Panc1 (cell line): ENCODE data around the gene SARNP. TPM values are rescaled to one million over a fixed set of nuclear protein-coding genes. Genes with fewer than 3 reads are reported as not detected.

Source experiments
- ATAC-seq: fragments of 200-7000 bp; cut with Tn5 transposase; 2 replicates; pipeline ENCODE4 v1.9.1; 2020; ENCODE audit warnings: mild to moderate bottlenecking, moderate library complexity
- BruUV-seq: library from RNA; stranded (reverse); fragments of 400-500 nt; replicated peaks from 2 replicates; lab custom pipeline; 2021; lab: Mats Ljungman, UMichigan
- CTCF ChIA-PET: fragments of 300-600 bp; sonication (Branson Sonifier 250); formaldehyde crosslinking; loops from one replicate; lab custom pipeline; 2022; ENCODE audit warnings: antibody characterized with exemption; lab: Charles Lee
- POLR2A ChIA-PET: fragments of 300-600 bp; sonication (Branson Sonifier 250); formaldehyde crosslinking; loops from one replicate; lab custom pipeline; 2022; ENCODE audit warnings: antibody characterized with exemption; lab: Charles Lee
- DNase-seq: peaks from one replicate; pipeline ENCODE4 v3.0.0-alpha.2; 2010; ENCODE audit warnings: low read depth, low spot score
- H3K27ac ChIP-seq: 2 replicates; pipeline ENCODE4 v1.5.1; 2011; ENCODE audit warnings: mild to moderate bottlenecking, low read length, inconsistent platforms
- H3K27me3 ChIP-seq: fragments of 200-500 bp; sonication (Bioruptor generic); 2 replicates; pipeline ENCODE4 v1.6.0; 2014; ENCODE audit warnings: low read length, inconsistent platforms; ENCODE audit not compliant: control insufficient read depth, insufficient read depth
- H3K36me3 ChIP-seq: fragments of 200-500 bp; sonication (Bioruptor generic); 2 replicates; pipeline ENCODE4 v1.5.1; 2014; ENCODE audit warnings: inconsistent platforms, mild to moderate bottlenecking, low read length, moderate library complexity; ENCODE audit not compliant: control insufficient read depth, insufficient read depth
- H3K4me1 ChIP-seq: 2 replicates; pipeline ENCODE4 v1.5.1; 2011; ENCODE audit warnings: inconsistent platforms, mild to moderate bottlenecking, low read length, moderate library complexity; ENCODE audit not compliant: control insufficient read depth, insufficient read depth
- H3K4me3 ChIP-seq, 2 experiments: 2 replicates each; pipeline ENCODE4 v1.5.1; 2011 to 2012; ENCODE audit warnings: low read depth in 2 of 2, low read length in 2 of 2, mild to moderate bottlenecking in 2 of 2, inconsistent platforms in 1 of 2, moderate library complexity in 1 of 2
- H3K9me3 ChIP-seq: fragments of 200-500 bp; sonication (Bioruptor generic); 2 replicates; pipeline ENCODE4 v1.5.1; 2014; ENCODE audit warnings: low read depth, mild to moderate bottlenecking, inconsistent platforms, low read length, moderate library complexity; ENCODE audit not compliant: control insufficient read depth, insufficient read depth
- POLR2AphosphoS5 ChIP-seq: IDR thresholded peaks from 2 replicates; pipeline ENCODE4 v1.6.1; 2012; ENCODE audit warnings: mild to moderate bottlenecking, low read depth, low read length, moderate library complexity
- SIN3A ChIP-seq: IDR thresholded peaks from 2 replicates; pipeline ENCODE4 v1.6.1; 2012; ENCODE audit warnings: low read depth, mild to moderate bottlenecking, low read length, moderate library complexity, borderline replicate concordance; ENCODE audit not compliant: insufficient read depth
- TCF7L2 ChIP-seq: IDR thresholded peaks from 2 replicates; pipeline ENCODE4 v1.6.1; 2011; ENCODE audit warnings: mild to moderate bottlenecking, low read depth, low read length, inconsistent platforms
- in situ Hi-C: cut with HindIII; loops from 2 replicates; pipeline ENCODE4 v1.10.0; 2016; ENCODE audit warnings: low sequenced_read_pairs, low pct_unique_long_range_greater_than_20kb
- intact Hi-C: fragments of 100-400 bp; cut with micrococcal nuclease; formaldehyde crosslinking; loops from one replicate; pipeline ENCODE4 v1.10.0; 2022; ENCODE audit not compliant: unreplicated experiment
- total RNA-seq: library from RNA; stranded (reverse); gene quantifications from one replicate; pipeline ENCODE4 v1.2.1, GENCODE V29; 2021; ENCODE audit not compliant: unreplicated experiment
- TF ChIP-seq, protein P1 (sequence below): fragments of 450-650 bp; IDR thresholded peaks from 2 replicates; pipeline ENCODE4 v1.5.1; 2017; ENCODE audit warnings: mild to moderate bottlenecking
- TF ChIP-seq, protein P2 (sequence below), 2 experiments: IDR thresholded peaks; 2 replicates each; pipeline ENCODE4 v1.6.1; 2011 to 2012; ENCODE audit warnings: low read depth in 2 of 2, control low read depth in 1 of 2, low read length in 1 of 2, mild to moderate bottlenecking in 1 of 2, moderate library complexity in 1 of 2; ENCODE audit not compliant: insufficient read depth in 1 of 2

Gene SARNP
- total RNA-seq, 1 experiment from 2014 or later: 69.3 TPM

DNA sequence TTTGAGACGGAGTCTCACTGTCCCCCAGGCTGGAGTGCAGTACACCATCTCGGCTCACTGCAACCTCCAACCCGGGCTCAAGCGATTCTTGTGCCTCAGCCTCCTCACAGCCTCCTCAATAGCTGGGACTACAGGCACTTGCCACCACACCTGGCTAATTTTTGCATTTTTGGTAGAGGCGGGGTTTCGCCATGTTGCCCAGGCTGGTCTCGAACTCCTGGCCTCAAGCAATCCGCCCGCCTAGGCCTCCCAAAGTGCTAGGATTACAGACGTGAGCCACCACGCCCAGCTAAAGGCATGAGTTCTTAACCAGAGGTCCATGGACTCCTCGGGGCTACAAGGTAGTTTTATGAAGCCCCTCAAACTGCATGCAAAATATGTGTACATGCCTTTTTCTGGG lies 2.1 kb downstream of the SARNP start:
- POLR2A ChIA-PET: no interaction called here
- Histone ChIP-seq H3K27ac (peak overlapping the region; percentile 100), H3K4me3 (peak overlapping the region; percentile 86 to 100), H3K4me1 (peaks cover 16% of the 10 kb centered on the region), H3K27me3 (no peaks in the 10 kb centered on the region), H3K9me3 (no peaks in the 10 kb centered on the region), H3K36me3 (peaks cover 33% of the 10 kb centered on the region)
- in situ Hi-C loops (no loop called here), intact Hi-C loops (loop anchor here (5.0 kb wide), 1 partner anchor 78 kb away; no protein-coding TSS in a partner anchor)
- DNase-seq (no peak), ATAC-seq (no peak)
- no TSS peak for BruUV-seq
- CTCF ChIA-PET: no interaction called here
- TF ChIP-seq, protein P1, sequence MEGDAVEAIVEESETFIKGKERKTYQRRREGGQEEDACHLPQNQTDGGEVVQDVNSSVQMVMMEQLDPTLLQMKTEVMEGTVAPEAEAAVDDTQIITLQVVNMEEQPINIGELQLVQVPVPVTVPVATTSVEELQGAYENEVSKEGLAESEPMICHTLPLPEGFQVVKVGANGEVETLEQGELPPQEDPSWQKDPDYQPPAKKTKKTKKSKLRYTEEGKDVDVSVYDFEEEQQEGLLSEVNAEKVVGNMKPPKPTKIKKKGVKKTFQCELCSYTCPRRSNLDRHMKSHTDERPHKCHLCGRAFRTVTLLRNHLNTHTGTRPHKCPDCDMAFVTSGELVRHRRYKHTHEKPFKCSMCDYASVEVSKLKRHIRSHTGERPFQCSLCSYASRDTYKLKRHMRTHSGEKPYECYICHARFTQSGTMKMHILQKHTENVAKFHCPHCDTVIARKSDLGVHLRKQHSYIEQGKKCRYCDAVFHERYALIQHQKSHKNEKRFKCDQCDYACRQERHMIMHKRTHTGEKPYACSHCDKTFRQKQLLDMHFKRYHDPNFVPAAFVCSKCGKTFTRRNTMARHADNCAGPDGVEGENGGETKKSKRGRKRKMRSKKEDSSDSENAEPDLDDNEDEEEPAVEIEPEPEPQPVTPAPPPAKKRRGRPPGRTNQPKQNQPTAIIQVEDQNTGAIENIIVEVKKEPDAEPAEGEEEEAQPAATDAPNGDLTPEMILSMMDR: no peak
- no peak for TF ChIP-seq POLR2AphosphoS5
- TF ChIP-seq, protein P2, sequence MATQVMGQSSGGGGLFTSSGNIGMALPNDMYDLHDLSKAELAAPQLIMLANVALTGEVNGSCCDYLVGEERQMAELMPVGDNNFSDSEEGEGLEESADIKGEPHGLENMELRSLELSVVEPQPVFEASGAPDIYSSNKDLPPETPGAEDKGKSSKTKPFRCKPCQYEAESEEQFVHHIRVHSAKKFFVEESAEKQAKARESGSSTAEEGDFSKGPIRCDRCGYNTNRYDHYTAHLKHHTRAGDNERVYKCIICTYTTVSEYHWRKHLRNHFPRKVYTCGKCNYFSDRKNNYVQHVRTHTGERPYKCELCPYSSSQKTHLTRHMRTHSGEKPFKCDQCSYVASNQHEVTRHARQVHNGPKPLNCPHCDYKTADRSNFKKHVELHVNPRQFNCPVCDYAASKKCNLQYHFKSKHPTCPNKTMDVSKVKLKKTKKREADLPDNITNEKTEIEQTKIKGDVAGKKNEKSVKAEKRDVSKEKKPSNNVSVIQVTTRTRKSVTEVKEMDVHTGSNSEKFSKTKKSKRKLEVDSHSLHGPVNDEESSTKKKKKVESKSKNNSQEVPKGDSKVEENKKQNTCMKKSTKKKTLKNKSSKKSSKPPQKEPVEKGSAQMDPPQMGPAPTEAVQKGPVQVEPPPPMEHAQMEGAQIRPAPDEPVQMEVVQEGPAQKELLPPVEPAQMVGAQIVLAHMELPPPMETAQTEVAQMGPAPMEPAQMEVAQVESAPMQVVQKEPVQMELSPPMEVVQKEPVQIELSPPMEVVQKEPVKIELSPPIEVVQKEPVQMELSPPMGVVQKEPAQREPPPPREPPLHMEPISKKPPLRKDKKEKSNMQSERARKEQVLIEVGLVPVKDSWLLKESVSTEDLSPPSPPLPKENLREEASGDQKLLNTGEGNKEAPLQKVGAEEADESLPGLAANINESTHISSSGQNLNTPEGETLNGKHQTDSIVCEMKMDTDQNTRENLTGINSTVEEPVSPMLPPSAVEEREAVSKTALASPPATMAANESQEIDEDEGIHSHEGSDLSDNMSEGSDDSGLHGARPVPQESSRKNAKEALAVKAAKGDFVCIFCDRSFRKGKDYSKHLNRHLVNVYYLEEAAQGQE (IDR thresholded peaks at IDR 0.05; ENCODE audit: insufficient read depth in 1 of 2, low read depth in 2 of 2, low read length in 1 of 2): no peak
- no peak for TF ChIP-seq TCF7L2
- no peak for TF ChIP-seq SIN3A

DNA sequence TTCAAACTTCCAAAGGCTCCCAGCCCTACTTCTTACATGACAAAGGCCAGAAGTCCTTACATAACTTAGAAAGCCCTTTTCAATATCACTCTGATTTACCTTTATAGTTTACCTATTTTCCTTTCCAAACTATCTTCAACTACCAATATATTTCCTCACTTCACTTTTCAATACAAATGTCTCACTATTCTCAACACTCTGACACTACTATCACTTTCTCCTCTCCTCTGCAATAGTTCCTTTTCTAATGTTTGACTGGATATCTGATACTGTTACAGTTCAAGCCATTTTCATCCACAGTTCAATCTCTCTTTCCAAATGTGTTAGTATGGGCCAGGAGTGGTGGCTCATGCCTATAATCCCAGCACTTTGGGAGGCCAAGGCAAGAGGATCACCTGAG lies 3.3 kb downstream of the SARNP start:
- in situ Hi-C loops (no loop called here), intact Hi-C loops (no loop called here)
- no peak for TF ChIP-seq SIN3A
- TF ChIP-seq, protein P1: no peak
- TF ChIP-seq, protein P2 (IDR thresholded peaks at IDR 0.05; ENCODE audit: insufficient read depth in 1 of 2, low read depth in 2 of 2, low read length in 1 of 2): no peak
- no peak for TF ChIP-seq POLR2AphosphoS5
- no peak for TF ChIP-seq TCF7L2
- Histone ChIP-seq H3K27ac (no peak overlapping the region), H3K4me3 (no peak overlapping the region), H3K27me3 (no peaks in the 10 kb centered on the region), H3K4me1 (peaks cover 15% of the 10 kb centered on the region), H3K36me3 (peaks cover 23% of the 10 kb centered on the region), H3K9me3 (no peaks in the 10 kb centered on the region)
- no TSS peak for BruUV-seq
- POLR2A ChIA-PET: no interaction called here
- DNase-seq (no peak), ATAC-seq (no peak)
- CTCF ChIA-PET: interaction anchor here (0.7 kb wide), 1 partner anchor 47 kb away, joined by 3 read pairs; no protein-coding TSS in a partner anchor
